Measurements from ENCODE around the gene CSTPP1. TPM values are rescaled to one million over a fixed set of nuclear protein-coding genes. Genes with fewer than 3 reads are reported as not detected.

The CSTPP1 gene
- total RNA-seq, 6 experiments from 2014 or later = 3.3 to 7.5 (median 4.6) TPM

DNA sequence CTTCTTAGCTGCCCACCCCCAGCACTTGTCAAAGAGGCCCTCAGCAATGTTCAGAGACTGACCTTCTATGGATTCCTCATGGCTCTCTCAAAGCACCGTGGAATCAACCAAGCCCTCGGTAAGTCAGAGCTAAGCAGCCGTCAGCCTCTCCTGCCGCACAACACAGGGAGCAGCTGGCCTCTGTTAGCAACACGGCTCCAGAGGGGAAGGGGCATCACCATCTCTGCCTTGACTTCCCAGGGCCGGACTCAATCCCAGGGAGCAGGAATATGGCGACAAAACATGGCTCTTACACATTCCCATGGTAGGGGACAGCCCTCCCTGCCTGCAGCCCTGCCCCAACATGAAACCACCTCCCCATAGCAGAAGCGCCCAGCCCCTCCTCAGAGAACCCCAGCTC, 221.2 kb downstream of the CSTPP1 start:
- Histone ChIP-seq H3K9me3 (no peaks in the 10 kb centered on the region), H3K27me3 (no peaks in the 10 kb centered on the region), H3K4me3 (no peak overlapping the region), H3K27ac (no peak overlapping the region), H3K36me3 (no peaks in the 10 kb centered on the region), H3K4me1 (no peaks in the 10 kb centered on the region)
- intact Hi-C loops (cut with DNase I) = no loop called here
- 63% methylated on average over 1 of the region's 8 CpGs for WGBS (ENCODE audit: insufficient coverage, low coverage, low lambda C conversion rate, missing lambda C conversion rate)
- TF ChIP-seq POLR2A (IDR thresholded peaks at IDR 0.05) = no peak
- no peak for TF ChIP-seq CTCF (IDR thresholded peaks at IDR 0.05)
- no peak for ATAC-seq
- no peak for DNase-seq

DNA sequence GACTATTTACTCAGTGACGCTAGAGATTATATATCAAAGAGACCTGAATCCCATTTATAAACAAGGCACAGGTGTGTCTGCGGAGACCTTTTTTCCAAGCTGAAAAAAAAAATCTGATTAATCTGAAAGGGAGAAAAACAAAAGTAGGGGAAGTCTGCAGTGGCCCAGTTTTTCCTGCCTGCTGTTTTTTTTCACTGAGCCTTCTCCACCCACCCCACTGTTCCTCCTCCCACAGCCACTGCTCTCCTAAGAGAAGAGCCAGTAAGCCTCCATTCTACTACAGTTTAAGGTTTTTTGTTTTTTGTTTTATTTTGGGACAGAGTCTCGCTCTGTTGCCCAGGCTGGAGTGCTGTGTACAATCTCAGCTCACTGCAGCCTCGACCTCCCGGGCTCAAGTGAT, 221.7 kb downstream of the CSTPP1 start:
- H3K27ac ChIP-seq = no peak overlapping the region
- H3K4me3 ChIP-seq = no peak overlapping the region
- H3K27me3 ChIP-seq = no peaks in the 10 kb centered on the region
- peak in 1 of 3 donors; percentile 18 for DNase-seq
- ATAC-seq = no peak
- intact Hi-C loops (cut with DNase I) = no loop called here
- no peaks in the 10 kb centered on the region for H3K36me3 ChIP-seq
- TF ChIP-seq POLR2A (IDR thresholded peaks at IDR 0.05) = no peak
- no peak for TF ChIP-seq CTCF (IDR thresholded peaks at IDR 0.05)
- no peaks in the 10 kb centered on the region for H3K4me1 ChIP-seq
- H3K9me3 ChIP-seq = no peaks in the 10 kb centered on the region
- WGBS (ENCODE audit: insufficient coverage, low coverage, low lambda C conversion rate, missing lambda C conversion rate) = 56% methylated on average over 3 of the region's 5 CpGs

DNA sequence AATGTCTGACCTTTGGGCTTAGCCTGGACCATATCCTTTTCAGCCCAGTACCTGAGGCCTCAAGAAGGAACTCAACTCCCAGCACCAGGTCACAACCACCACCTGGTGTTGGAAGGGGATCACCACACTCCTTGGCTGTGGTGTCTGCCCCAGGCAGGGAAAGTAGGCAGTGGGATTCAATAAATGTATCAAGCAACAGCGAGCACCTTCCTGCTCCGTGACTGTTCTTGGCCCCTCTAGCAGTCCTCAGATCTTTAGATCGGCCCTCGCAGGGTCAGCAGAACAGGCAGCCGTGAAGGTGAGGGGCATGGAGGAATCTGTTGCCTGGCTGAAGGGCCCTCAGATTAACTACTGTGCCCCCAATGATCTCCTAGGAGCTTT, 224.2 kb downstream of the CSTPP1 start:
- intact Hi-C loops (cut with DNase I) = loop anchor here in 1 of 2 donors (10.0 kb wide), 1 partner anchor 526 kb away; no protein-coding TSS in a partner anchor
- Histone ChIP-seq H3K27me3 (no peaks in the 10 kb centered on the region), H3K4me1 (no peaks in the 10 kb centered on the region), H3K4me3 (no peak overlapping the region), H3K27ac (no peak overlapping the region), H3K36me3 (peaks cover 0 to 20% (median 6%) of the 10 kb centered on the region in 4 donors), H3K9me3 (no peaks in the 10 kb centered on the region)
- WGBS (ENCODE audit: insufficient coverage, low coverage, low lambda C conversion rate, missing lambda C conversion rate) = 40% methylated on average over 1 of the region's 5 CpGs
- ATAC-seq = no peak
- TF ChIP-seq CTCF (IDR thresholded peaks at IDR 0.05) = no peak
- no peak for DNase-seq

DNA sequence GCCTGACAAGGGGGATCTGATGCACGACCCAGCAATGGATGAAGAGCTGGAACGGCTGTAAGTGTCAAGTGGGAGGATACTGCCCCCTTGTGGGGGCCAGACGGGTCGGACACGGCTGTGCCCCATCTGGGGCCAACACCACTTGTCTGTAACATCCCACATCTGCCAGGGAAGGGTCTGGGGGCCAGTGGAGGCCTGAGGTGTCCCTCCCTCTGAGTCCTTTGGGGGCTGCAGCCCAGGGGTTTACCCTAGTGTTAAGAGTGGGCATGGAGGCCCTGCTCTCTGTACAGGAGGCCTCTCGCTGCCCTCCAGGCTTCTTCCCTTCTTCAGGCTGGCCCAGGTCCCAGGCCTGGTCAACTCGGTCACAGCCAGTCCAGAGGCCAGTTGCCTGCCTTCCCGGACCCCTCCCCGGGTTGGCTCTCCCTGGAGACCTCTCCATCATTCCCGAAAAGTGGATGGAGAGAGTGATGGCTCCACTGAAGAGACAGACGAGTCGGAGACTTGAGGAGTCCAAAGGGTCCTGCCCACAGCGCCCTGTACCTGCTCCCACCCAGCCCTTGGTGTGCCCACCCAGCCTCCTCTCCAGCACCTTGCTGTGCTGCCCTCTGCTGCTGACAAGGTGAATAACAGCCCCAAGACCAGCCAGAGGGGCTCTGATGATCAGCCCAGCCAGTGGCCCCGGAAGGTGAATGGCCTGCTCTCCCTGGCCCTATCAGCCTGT, 224.7 kb downstream of the CSTPP1 start:
- 0% methylated on average over 1 of the region's 14 CpGs for WGBS (ENCODE audit: insufficient coverage, low coverage, low lambda C conversion rate, missing lambda C conversion rate)
- peak; percentile 78 to 83 (median 80) for ATAC-seq
- H3K4me1 ChIP-seq = no peaks in the 10 kb centered on the region
- H3K9me3 ChIP-seq = no peaks in the 10 kb centered on the region
- H3K36me3 ChIP-seq = peaks cover 0 to 25% (median 10%) of the 10 kb centered on the region in 4 donors
- DNase-seq = peak in 1 of 3 donors; percentile 62
- intact Hi-C loops (cut with DNase I) = loop anchor here in 1 of 2 donors (10.0 kb wide), 1 partner anchor 526 kb away; no protein-coding TSS in a partner anchor
- no peaks in the 10 kb centered on the region for H3K27me3 ChIP-seq
- TF ChIP-seq CTCF (IDR thresholded peaks at IDR 0.05) (peak; percentile 55 to 72 (median 64)), POLR2A (IDR thresholded peaks at IDR 0.05) (no peak)
- no peak overlapping the region for H3K4me3 ChIP-seq
- H3K27ac ChIP-seq = no peak overlapping the region

Measured in right lobe of liver (tissue), 6 donors.